Vagina (tissue), 2 donors: ENCODE data around the gene TLE7. TPM values are rescaled to one million over a fixed set of nuclear protein-coding genes. Genes with fewer than 3 reads are reported as not detected.

Experiments used
- DNase-seq, 2 donors: peaks; one replicate each; pipeline ENCODE4 v3.0.0-alpha.2; 2017; ENCODE audit errors: extremely low spot score in 2 of 2
- H3K27ac ChIP-seq: fragments of 200-600 bp; sonication (generic); one replicate; pipeline ENCODE4 v1.5.1; 2019
- H3K27me3 ChIP-seq: fragments of 200-600 bp; sonication (generic); one replicate; pipeline ENCODE4 v1.5.1; 2019
- H3K36me3 ChIP-seq, 2 donors: fragments of 200-600 bp; sonication (generic); one replicate each; pipeline ENCODE4 v1.5.1; 2017 to 2019
- H3K4me1 ChIP-seq: fragments of 200-600 bp; sonication (generic); one replicate; pipeline ENCODE4 v1.5.1; 2019
- H3K4me3 ChIP-seq, 2 donors: fragments of 200-600 bp; sonication (generic); 1 replicate in 1 of 2; 2 replicates in 1 of 2; pipeline ENCODE4 v1.5.1; 2016 to 2019
- H3K9me3 ChIP-seq: fragments of 200-600 bp; sonication (generic); one replicate; pipeline ENCODE4 v1.5.1; 2019
- CTCF ChIP-seq, 3 experiments: fragments of 450-650 bp in 2 of 3; fragments of 200-600 bp in 1 of 3; sonication (generic) in 1 of 3; IDR thresholded peaks; one replicate each; pipeline ENCODE4 v1.5.1; 2017 to 2019; ENCODE audit warnings: antibody characterized with exemption in 3 of 3, mild to moderate bottlenecking in 2 of 3, moderate library complexity in 2 of 3
- POLR2A ChIP-seq, 2 donors: fragments of 450-650 bp; IDR thresholded peaks; one replicate each; pipeline ENCODE4 v1.6.1; 2017; ENCODE audit warnings: antibody characterized with exemption in 2 of 2, mild to moderate bottlenecking in 2 of 2, moderate library complexity in 2 of 2
- POLR2AphosphoS5 ChIP-seq, 2 donors: sonication (generic); formaldehyde crosslinking; IDR thresholded peaks; one replicate each; pipeline ENCODE4 v1.9.0; 2017; ENCODE audit warnings: antibody characterized with exemption in 2 of 2, mild to moderate bottlenecking in 2 of 2, low read depth in 1 of 2; ENCODE audit not compliant: insufficient read depth in 1 of 2
- intact Hi-C: fragments of 100-400 bp; cut with DNase I; formaldehyde crosslinking; loops from one replicate; pipeline ENCODE4 v1.15.1; 2023
- total RNA-seq: library from RNA; depleted of rRNA; stranded (reverse); fragments of >200 nt; gene quantifications from one replicate; pipeline ENCODE4 v1.2.3, GENCODE V29; 2016

TLE7 gene
- total RNA-seq, 1 donor from 2014 or later, result not detected

- DNase-seq, result no peak
- TF ChIP-seq POLR2AphosphoS5 (IDR thresholded peaks at IDR 0.05; ENCODE audit: insufficient read depth in 1 of 2, low read depth in 1 of 2) (no peak), CTCF (IDR thresholded peaks at IDR 0.05) (no peak), POLR2A (IDR thresholded peaks at IDR 0.05) (no peak)
- H3K9me3 ChIP-seq, result no peaks in the 10 kb centered on the region
- intact Hi-C loops, result no loop called here
- no peaks in the 10 kb centered on the region for H3K27me3 ChIP-seq
- H3K4me3 ChIP-seq, result no peak overlapping the region
- no peaks in the 10 kb centered on the region for H3K4me1 ChIP-seq
- no peaks in the 10 kb centered on the region for H3K36me3 ChIP-seq
- H3K27ac ChIP-seq, result no peak overlapping the region
Observed at GRCh38 chr16:71431176-71431575, 10.7 kb downstream of the TLE7 start.

GRCh38 chr16:71430744-71431143 is 11.1 kb downstream of the TLE7 start:
- Histone ChIP-seq H3K4me1 (no peaks in the 10 kb centered on the region), H3K36me3 (no peaks in the 10 kb centered on the region), H3K27ac (no peak overlapping the region), H3K9me3 (no peaks in the 10 kb centered on the region), H3K4me3 (no peak overlapping the region), H3K27me3 (peaks cover 1% of the 10 kb centered on the region)
- DNase-seq, result no peak
- no peak for TF ChIP-seq POLR2A (IDR thresholded peaks at IDR 0.05)
- TF ChIP-seq POLR2AphosphoS5 (IDR thresholded peaks at IDR 0.05; ENCODE audit: insufficient read depth in 1 of 2, low read depth in 1 of 2), result no peak
- TF ChIP-seq CTCF (IDR thresholded peaks at IDR 0.05), result no peak
- intact Hi-C loops, result no loop called here

- Histone ChIP-seq H3K9me3 (no peaks in the 10 kb centered on the region), H3K36me3 (no peaks in the 10 kb centered on the region), H3K4me1 (no peaks in the 10 kb centered on the region), H3K27ac (no peak overlapping the region), H3K4me3 (no peak overlapping the region), H3K27me3 (peaks cover 4% of the 10 kb centered on the region)
- no peak for TF ChIP-seq POLR2AphosphoS5 (IDR thresholded peaks at IDR 0.05; ENCODE audit: insufficient read depth in 1 of 2, low read depth in 1 of 2)
- no peak for TF ChIP-seq POLR2A (IDR thresholded peaks at IDR 0.05)
- TF ChIP-seq CTCF (IDR thresholded peaks at IDR 0.05), result no peak
- no peak for DNase-seq
- intact Hi-C loops, result no loop called here
Observed at GRCh38 chr16:71429581-71429980, 12.3 kb downstream of the TLE7 start.

GRCh38 chr16:71428883-71429282 is 13.0 kb downstream of the TLE7 start:
- TF ChIP-seq POLR2A (IDR thresholded peaks at IDR 0.05) (no peak), POLR2AphosphoS5 (IDR thresholded peaks at IDR 0.05; ENCODE audit: insufficient read depth in 1 of 2, low read depth in 1 of 2) (no peak), CTCF (IDR thresholded peaks at IDR 0.05) (no peak)
- Histone ChIP-seq H3K27ac (no peak overlapping the region), H3K4me3 (no peak overlapping the region), H3K27me3 (peaks cover 4% of the 10 kb centered on the region), H3K4me1 (no peaks in the 10 kb centered on the region), H3K9me3 (no peaks in the 10 kb centered on the region), H3K36me3 (no peaks in the 10 kb centered on the region)
- DNase-seq, result no peak
- intact Hi-C loops, result no loop called here

GRCh38 chr16:71428385-71428784 is 13.5 kb downstream of the TLE7 start:
- TF ChIP-seq CTCF (IDR thresholded peaks at IDR 0.05) (no peak), POLR2AphosphoS5 (IDR thresholded peaks at IDR 0.05; ENCODE audit: insufficient read depth in 1 of 2, low read depth in 1 of 2) (no peak), POLR2A (IDR thresholded peaks at IDR 0.05) (no peak)
- Histone ChIP-seq H3K9me3 (no peaks in the 10 kb centered on the region), H3K27me3 (peaks cover 4% of the 10 kb centered on the region), H3K4me3 (no peak overlapping the region), H3K27ac (no peak overlapping the region), H3K4me1 (no peaks in the 10 kb centered on the region), H3K36me3 (no peaks in the 10 kb centered on the region)
- intact Hi-C loops, result no loop called here
- DNase-seq, result no peak
